CD4-positive, alpha-beta memory T cell (primary cell): ENCODE data around the gene GALNT17. TPM values are rescaled to one million over a fixed set of nuclear protein-coding genes. Genes with fewer than 3 reads are reported as not detected.
"Not testable (repeated sequence)": the region's sequence is repeated elsewhere in the genome, so short reads cannot be mapped to it uniquely, and the experiment has no call there.

Experiments used
- CTCF ChIA-PET: fragments of 350-600 bp; sonication (Branson Sonifier 250); formaldehyde crosslinking; loops from one replicate; lab custom pipeline; 2021; ENCODE audit warnings: inconsistent platforms; ENCODE audit not compliant: partially characterized antibody; lab: Charles Lee
- POLR2A ChIA-PET: fragments of 350-600 bp; sonication (Branson Sonifier 250); formaldehyde crosslinking; loops from one replicate; lab custom pipeline; 2021; ENCODE audit not compliant: partially characterized antibody; lab: Charles Lee
- DNase-seq, 5 donors: peaks; one replicate each; pipeline versions ENCODE4 v3.0.0 to v3.0.0-alpha.2; 2020 to 2022; ENCODE audit warnings: mixed read lengths in 1 of 5
- H3K27ac ChIP-seq: one replicate; pipeline ENCODE4 v1.7.0; 2013; ENCODE audit warnings: low read depth, low read length
- H3K27me3 ChIP-seq: 2 replicates; pipeline ENCODE4 v1.7.0; 2013; ENCODE audit warnings: mild to moderate bottlenecking, low read length, moderate library complexity; ENCODE audit not compliant: insufficient read depth
- H3K36me3 ChIP-seq: 2 replicates; pipeline ENCODE4 v1.7.0; 2013; ENCODE audit warnings: mild to moderate bottlenecking, low read length, moderate library complexity; ENCODE audit not compliant: insufficient read depth
- H3K4me1 ChIP-seq: 2 replicates; pipeline ENCODE4 v1.7.0; 2013; ENCODE audit warnings: mild to moderate bottlenecking, low read length, moderate library complexity; ENCODE audit not compliant: insufficient read depth
- H3K4me3 ChIP-seq, 2 donors: one replicate each; pipeline ENCODE4 v1.7.0; 2013; ENCODE audit warnings: low read length in 2 of 2, mild to moderate bottlenecking in 1 of 2
- H3K9me3 ChIP-seq, 2 donors: one replicate each; pipeline ENCODE4 v1.7.0; 2013; ENCODE audit warnings: low read length in 2 of 2, control low read depth in 1 of 2; ENCODE audit not compliant: control insufficient read depth in 1 of 2
- H3K27ac Mint-ChIP-seq, 7 donors: one replicate each; pipeline ENCODE4 v1.8.0; 2020 to 2021; ENCODE audit warnings: mixed read lengths in 7 of 7, mild to moderate bottlenecking in 6 of 7, inconsistent platforms in 3 of 7, moderate library complexity in 3 of 7
- H3K27me3 Mint-ChIP-seq, 2 donors: one replicate each; pipeline ENCODE4 v1.8.0; 2020 to 2021; ENCODE audit warnings: mixed read lengths in 2 of 2
- H3K36me3 Mint-ChIP-seq, 2 donors: one replicate each; pipeline ENCODE4 v1.8.0; 2020 to 2021; ENCODE audit warnings: mixed read lengths in 2 of 2, inconsistent platforms in 1 of 2, mild to moderate bottlenecking in 1 of 2
- H3K4me1 Mint-ChIP-seq, 4 donors: one replicate each; pipeline ENCODE4 v1.8.0; 2020 to 2021; ENCODE audit warnings: mixed read lengths in 4 of 4, mild to moderate bottlenecking in 1 of 4
- H3K4me3 Mint-ChIP-seq, 8 donors: one replicate each; pipeline ENCODE4 v1.8.0; 2020 to 2021; ENCODE audit warnings: mixed read lengths in 8 of 8, mild to moderate bottlenecking in 7 of 8, moderate library complexity in 6 of 8, inconsistent platforms in 3 of 8
- H3K9me3 Mint-ChIP-seq, 8 donors: one replicate each; pipeline ENCODE4 v1.8.0; 2020 to 2021; ENCODE audit warnings: mixed read lengths in 8 of 8, mild to moderate bottlenecking in 5 of 8, inconsistent platforms in 3 of 8, moderate library complexity in 1 of 8
- intact Hi-C: fragments of 100-400 bp; cut with micrococcal nuclease; formaldehyde crosslinking; loops from one replicate; pipeline ENCODE4 v1.15.1; 2023
- polyA plus RNA-seq, 2 donors: library from polyadenylated mRNA; unstranded; fragments of 300-500 nt; fragmentation: Illumina TruSeq; gene quantifications; one replicate each; pipeline ENCODE4 v1.2.3, GENCODE V29; 2021
- total RNA-seq, 2 experiments: library from RNA; stranded (reverse); gene quantifications; one replicate each; pipeline ENCODE4 v1.2.3, GENCODE V29; 2021

The GALNT17 gene
- total and polyA plus RNA-seq, 4 experiments from 2014 or later, result not detected

GRCh38 chr7:71580027-71580426 is 448.1 kb downstream of the GALNT17 start:
- Histone ChIP-seq H3K27me3 (no peaks in the 10 kb centered on the region), H3K27ac (no peak overlapping the region), H3K4me1 (no peaks in the 10 kb centered on the region), H3K36me3 (no peaks in the 10 kb centered on the region), H3K4me3 (no peak overlapping the region), H3K9me3 (no peaks in the 10 kb centered on the region)
- Mint-ChIP-seq H3K4me3 (no peak overlapping the region), H3K27ac (no peak overlapping the region), H3K27me3 (no peaks in the 10 kb centered on the region), H3K36me3 (no peaks in the 10 kb centered on the region), H3K9me3 (peaks cover 0 to 12% (median 3%) of the 10 kb centered on the region in 8 donors), H3K4me1 (no peaks in the 10 kb centered on the region)
- POLR2A ChIA-PET, result no interaction called here
- no peak for DNase-seq
- CTCF ChIA-PET, result no interaction called here
- intact Hi-C loops, result no loop called here

GRCh38 chr7:71584256-71584655 is 452.3 kb downstream of the GALNT17 start:
- CTCF ChIA-PET, result no interaction called here

GRCh38 chr7:71591876-71592275 is 459.9 kb downstream of the GALNT17 start:
- DNase-seq, result no peak
- H3K4me1 Mint-ChIP-seq, result no peaks in the 10 kb centered on the region
- H3K36me3 Mint-ChIP-seq, result no peaks in the 10 kb centered on the region
- H3K9me3 Mint-ChIP-seq, result peaks cover 0 to 20% (median 4%) of the 10 kb centered on the region in 8 donors
- no peak overlapping the region for H3K27ac Mint-ChIP-seq
- no peaks in the 10 kb centered on the region for H3K27me3 Mint-ChIP-seq
- no peak overlapping the region for H3K27ac ChIP-seq
- no peaks in the 10 kb centered on the region for H3K9me3 ChIP-seq
- H3K4me3 ChIP-seq, result no peak overlapping the region
- no peaks in the 10 kb centered on the region for H3K4me1 ChIP-seq
- CTCF ChIA-PET, result no interaction called here
- intact Hi-C loops, result no loop called here
- POLR2A ChIA-PET, result no interaction called here
- H3K27me3 ChIP-seq, result no peaks in the 10 kb centered on the region
- H3K36me3 ChIP-seq, result no peaks in the 10 kb centered on the region
- H3K4me3 Mint-ChIP-seq, result no peak overlapping the region

More at GRCh38 chr7:71584256-71584655, 452.3 kb downstream of the GALNT17 start:
- no peaks in the 10 kb centered on the region for H3K27me3 Mint-ChIP-seq
- H3K36me3 ChIP-seq, result no peaks in the 10 kb centered on the region
- no peak for DNase-seq
- H3K4me3 Mint-ChIP-seq, result no peak overlapping the region
- POLR2A ChIA-PET, result no interaction called here
- H3K4me1 ChIP-seq, result no peaks in the 10 kb centered on the region
- H3K4me3 ChIP-seq, result no peak overlapping the region
- peaks cover 0 to 7% (median 2%) of the 10 kb centered on the region in 8 donors for H3K9me3 Mint-ChIP-seq
- H3K9me3 ChIP-seq, result no peaks in the 10 kb centered on the region
- no peaks in the 10 kb centered on the region for H3K4me1 Mint-ChIP-seq
- intact Hi-C loops, result no loop called here
- no peaks in the 10 kb centered on the region for H3K36me3 Mint-ChIP-seq
- no peak overlapping the region for H3K27ac ChIP-seq
- H3K27me3 ChIP-seq, result no peaks in the 10 kb centered on the region
- no peak overlapping the region for H3K27ac Mint-ChIP-seq

- H3K27me3 ChIP-seq, H3K27ac Mint-ChIP-seq, H3K36me3 ChIP-seq, H3K4me1 Mint-ChIP-seq, H3K27me3 Mint-ChIP-seq, DNase-seq, H3K4me3 Mint-ChIP-seq, H3K36me3 Mint-ChIP-seq, CTCF ChIA-PET, POLR2A ChIA-PET, H3K9me3 ChIP-seq, H3K4me3 ChIP-seq, H3K27ac ChIP-seq, intact Hi-C loops, H3K4me1 ChIP-seq: not testable (repeated sequence)
- peaks cover 0 to 20% (median 4%) of the 10 kb centered on the region in 8 donors for H3K9me3 Mint-ChIP-seq
Measured at GRCh38 chr7:71592388-71592787, 460.4 kb downstream of the GALNT17 start.

GRCh38 chr7:71594736-71595135 is 462.8 kb downstream of the GALNT17 start:
- H3K9me3 ChIP-seq, result no peaks in the 10 kb centered on the region
- no peak overlapping the region for H3K27ac ChIP-seq
- no peaks in the 10 kb centered on the region for H3K4me1 ChIP-seq
- peaks cover 0 to 29% (median 8%) of the 10 kb centered on the region in 8 donors for H3K9me3 Mint-ChIP-seq
- DNase-seq, result no peak
- H3K36me3 Mint-ChIP-seq, result no peaks in the 10 kb centered on the region
- no peaks in the 10 kb centered on the region for H3K4me1 Mint-ChIP-seq
- H3K27ac Mint-ChIP-seq, result no peak overlapping the region
- H3K4me3 ChIP-seq, result no peak overlapping the region
- H3K27me3 ChIP-seq, result no peaks in the 10 kb centered on the region
- no peaks in the 10 kb centered on the region for H3K27me3 Mint-ChIP-seq
- no peaks in the 10 kb centered on the region for H3K36me3 ChIP-seq
- intact Hi-C loops, result no loop called here
- POLR2A ChIA-PET, result no interaction called here
- CTCF ChIA-PET, result no interaction called here
- H3K4me3 Mint-ChIP-seq, result no peak overlapping the region

- Histone ChIP-seq H3K36me3 (no peaks in the 10 kb centered on the region), H3K4me1 (no peaks in the 10 kb centered on the region), H3K4me3 (no peak overlapping the region), H3K27me3 (no peaks in the 10 kb centered on the region), H3K27ac (no peak overlapping the region), H3K9me3 (no peaks in the 10 kb centered on the region)
- intact Hi-C loops, result no loop called here
- Mint-ChIP-seq H3K36me3 (no peaks in the 10 kb centered on the region), H3K4me3 (no peak overlapping the region), H3K27me3 (no peaks in the 10 kb centered on the region), H3K9me3 (peaks cover 0 to 28% (median 8%) of the 10 kb centered on the region in 8 donors), H3K27ac (no peak overlapping the region), H3K4me1 (no peaks in the 10 kb centered on the region)
- no peak for DNase-seq
- POLR2A ChIA-PET, result no interaction called here
- CTCF ChIA-PET, result no interaction called here
Measured at GRCh38 chr7:71595176-71595575, 463.2 kb downstream of the GALNT17 start.

- ChIA-PET POLR2A (no interaction called here), CTCF (no interaction called here)
- Histone ChIP-seq H3K9me3 (no peaks in the 10 kb centered on the region), H3K36me3 (no peaks in the 10 kb centered on the region), H3K27ac (no peak overlapping the region), H3K27me3 (no peaks in the 10 kb centered on the region), H3K4me1 (no peaks in the 10 kb centered on the region), H3K4me3 (no peak overlapping the region)
- no peak overlapping the region for H3K27ac Mint-ChIP-seq
- H3K27me3 Mint-ChIP-seq, result no peaks in the 10 kb centered on the region
- intact Hi-C loops, result no loop called here
- no peaks in the 10 kb centered on the region for H3K4me1 Mint-ChIP-seq
- H3K9me3 Mint-ChIP-seq, result peaks cover 0 to 33% (median 11%) of the 10 kb centered on the region in 8 donors
- H3K4me3 Mint-ChIP-seq, result no peak overlapping the region
- no peaks in the 10 kb centered on the region for H3K36me3 Mint-ChIP-seq
- no peak for DNase-seq
Measured at GRCh38 chr7:71598553-71598952, 466.6 kb downstream of the GALNT17 start.

- Mint-ChIP-seq H3K4me1 (no peaks in the 10 kb centered on the region), H3K4me3 (no peak overlapping the region), H3K9me3 (peaks cover 0 to 24% (median 13%) of the 10 kb centered on the region in 8 donors), H3K27ac (no peak overlapping the region), H3K36me3 (no peaks in the 10 kb centered on the region), H3K27me3 (no peaks in the 10 kb centered on the region)
- ChIA-PET POLR2A (no interaction called here), CTCF (no interaction called here)
- Histone ChIP-seq H3K27ac (no peak overlapping the region), H3K27me3 (no peaks in the 10 kb centered on the region), H3K4me3 (no peak overlapping the region), H3K4me1 (no peaks in the 10 kb centered on the region), H3K9me3 (no peaks in the 10 kb centered on the region), H3K36me3 (no peaks in the 10 kb centered on the region)
- intact Hi-C loops, result no loop called here
- no peak for DNase-seq
Measured at GRCh38 chr7:71601851-71602250, 469.9 kb downstream of the GALNT17 start.
